Activated CD8-positive, alpha-beta memory T cell treated with anti-CD3 and anti-CD28 coated beads, Interleukin-2, amount 50 U/mL, for 1 hour (primary cell): ENCODE data around the gene MATN3.

Experiments
- DNase-seq: peaks from one replicate; pipeline ENCODE4 v3.0.0-alpha.2; 2020; ENCODE audit errors: extremely low read depth

The MATN3 gene

DNA sequence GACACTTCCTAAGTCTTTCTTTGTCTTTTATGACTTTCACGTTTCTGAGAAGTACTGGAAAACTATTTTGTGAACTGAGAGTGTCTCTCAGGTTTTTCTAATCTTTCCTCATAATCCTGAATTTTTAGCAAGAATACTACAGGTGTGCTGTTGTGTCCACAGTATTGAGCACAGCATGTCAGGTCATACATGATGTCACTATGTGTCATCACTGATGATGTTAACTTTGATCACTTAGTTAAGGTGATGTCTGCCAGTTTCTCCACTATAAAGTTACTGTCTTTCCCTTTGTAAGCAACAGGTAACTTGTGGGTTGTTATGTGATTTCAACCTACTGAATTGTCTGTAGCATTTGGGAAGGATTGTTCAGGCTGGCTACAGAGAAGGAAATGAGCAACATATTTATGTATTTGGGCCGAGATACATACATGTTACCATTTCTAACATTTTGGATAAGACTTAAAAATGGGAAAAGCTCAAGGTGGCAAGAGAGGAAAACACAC is 11.1 kb downstream of the MATN3 start:
- no peak for DNase-seq

GRCh38 chr2:19993731-19994130 is 18.7 kb downstream of the MATN3 start:
- DNase-seq: no peak

DNA sequence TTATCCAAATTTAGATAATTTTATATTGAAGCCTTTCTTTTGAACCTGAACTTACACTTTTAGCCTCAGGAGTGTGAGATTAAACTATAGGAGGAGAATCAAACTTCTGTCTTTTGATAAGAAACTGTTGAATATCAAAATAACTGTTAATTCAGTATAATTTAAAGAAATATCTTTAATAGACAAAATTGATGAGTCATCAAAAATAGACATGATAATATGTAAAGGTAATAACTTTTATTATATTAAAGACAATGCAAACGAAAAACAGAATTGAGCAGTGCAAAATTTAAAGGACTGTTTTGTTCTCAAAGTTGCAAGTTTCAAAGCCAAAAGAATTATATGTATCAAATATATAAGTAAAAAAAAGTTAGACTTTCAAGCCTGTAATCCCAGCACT is 20.6 kb downstream of the MATN3 start:
- DNase-seq: no peak

- no peak for DNase-seq
Observed at GRCh38 chr2:19990416-19990728, 22.1 kb downstream of the MATN3 start.

DNA sequence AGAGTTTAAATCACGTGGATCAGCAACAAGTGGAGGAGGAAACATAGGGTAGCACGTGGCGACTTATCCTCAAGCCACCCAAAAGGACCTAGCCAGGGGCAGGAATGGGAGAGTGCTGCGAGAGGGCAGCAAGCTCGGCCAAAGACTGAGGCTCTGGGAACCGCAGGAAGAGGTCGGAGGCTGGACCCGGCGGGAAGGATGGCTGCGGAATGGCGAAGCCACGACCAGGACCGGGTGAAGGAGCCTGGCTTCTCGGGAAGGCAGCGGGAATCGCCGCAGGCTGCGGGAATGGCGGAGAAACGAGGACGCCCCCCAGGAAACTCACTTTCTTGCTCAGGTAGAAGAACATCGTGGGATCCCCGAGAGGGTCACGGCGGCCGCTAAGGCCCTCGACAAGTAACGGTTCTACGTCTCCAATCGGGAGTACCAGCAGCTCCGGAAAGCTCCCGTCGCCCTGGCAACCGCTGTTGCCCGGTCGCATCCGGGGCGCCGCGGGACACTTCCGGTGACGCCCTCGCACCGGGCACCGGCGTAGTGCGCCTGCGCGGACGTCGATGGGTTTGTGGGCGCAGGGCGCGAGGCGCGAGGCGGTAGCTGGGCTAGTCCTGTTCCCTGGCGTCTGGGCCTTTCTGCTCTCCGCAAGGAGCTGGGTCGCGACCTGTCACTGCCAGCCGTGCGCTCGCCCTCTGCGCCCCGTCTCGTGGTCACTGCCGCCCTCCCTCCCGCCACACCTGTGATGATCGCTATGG is 22.6 kb downstream of the MATN3 start, which contains the start of gene WDR35:
WDR35 (minus strand) TSS at position 439 of the 749 bp plus-strand sequence; CDS start at position 349, 90 bp downstream.
- peak; percentile 65 for DNase-seq

DNA sequence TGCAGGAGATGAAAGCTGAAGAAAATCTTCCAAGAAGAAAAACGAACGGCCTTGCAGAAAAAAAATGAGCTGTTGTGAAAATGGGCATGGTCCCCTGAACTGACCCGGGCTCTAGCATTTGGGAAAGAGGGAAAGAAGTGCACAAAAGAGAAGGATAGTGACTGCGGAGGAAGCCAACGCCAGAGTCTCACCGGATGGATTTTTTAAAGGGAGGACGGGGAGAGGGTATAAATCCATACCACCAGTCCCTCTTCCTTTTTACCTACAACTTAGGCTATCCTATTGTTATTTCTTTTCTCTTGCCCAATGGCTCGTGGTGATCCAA is 23.2 kb downstream of the MATN3 start:
- DNase-seq: no peak

DNA sequence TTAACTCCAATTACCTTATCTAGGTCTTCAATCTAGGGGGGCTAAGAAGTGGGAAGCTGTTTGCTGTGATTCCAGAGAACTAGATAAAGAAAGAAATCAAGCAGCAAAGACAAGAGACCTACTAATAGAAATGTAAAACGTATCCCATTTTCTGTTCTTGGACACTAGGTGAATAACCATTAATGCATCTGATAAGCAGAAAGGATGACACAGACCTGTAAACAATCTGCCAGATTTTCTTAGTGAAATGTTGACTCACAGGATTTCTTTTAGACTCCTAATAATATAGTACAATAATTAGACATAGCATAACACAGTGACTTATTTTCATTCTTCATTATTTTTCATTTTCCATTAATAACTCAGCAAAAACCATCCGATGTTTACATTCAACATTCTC is 23.9 kb downstream of the MATN3 start:
- no peak for DNase-seq

- DNase-seq: no peak
Observed at GRCh38 chr2:19987936-19988335, 24.5 kb downstream of the MATN3 start.

DNA sequence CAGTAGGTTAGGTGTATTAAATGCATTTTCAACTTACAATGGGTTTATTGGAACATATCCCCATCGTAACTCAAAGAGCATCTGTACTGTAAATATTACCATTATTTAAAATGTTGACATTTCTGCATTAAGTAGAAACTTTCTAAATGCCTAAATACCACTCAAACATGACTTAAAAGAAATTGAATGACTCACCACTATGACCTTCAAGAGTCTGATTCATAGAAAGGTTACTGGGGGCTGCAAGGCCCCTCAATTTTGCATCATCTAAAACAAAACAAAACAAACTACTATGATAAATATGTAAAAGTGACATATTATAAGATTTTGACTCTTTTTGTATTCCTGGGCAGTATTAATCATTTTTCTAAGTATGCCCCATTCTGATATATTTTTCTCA is 30.2 kb downstream of the MATN3 start:
- no peak for DNase-seq

GRCh38 chr2:19979932-19980331 is 32.5 kb downstream of the MATN3 start:
- no peak for DNase-seq

GRCh38 chr2:19973466-19973865 is 39.0 kb downstream of the MATN3 start:
- DNase-seq: no peak

DNA sequence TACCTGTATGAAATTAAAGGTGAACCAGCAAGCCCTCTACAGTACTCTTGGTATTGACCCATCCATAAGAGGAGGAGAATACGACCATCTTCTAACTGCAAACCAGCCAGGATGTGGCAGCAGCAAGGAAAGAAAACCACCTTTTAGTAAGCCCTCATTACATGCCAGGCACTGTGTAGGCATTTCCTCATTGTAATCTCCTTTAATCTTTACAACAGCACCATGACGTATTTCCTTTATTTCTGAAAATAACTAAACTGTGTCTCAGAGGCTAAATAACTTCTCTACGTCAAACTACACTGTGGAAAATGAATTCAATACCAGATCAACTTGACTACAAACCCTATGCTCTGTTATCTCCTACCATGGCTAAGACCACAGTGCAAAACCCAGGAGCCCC is 40.8 kb downstream of the MATN3 start:
- no peak for DNase-seq

DNA sequence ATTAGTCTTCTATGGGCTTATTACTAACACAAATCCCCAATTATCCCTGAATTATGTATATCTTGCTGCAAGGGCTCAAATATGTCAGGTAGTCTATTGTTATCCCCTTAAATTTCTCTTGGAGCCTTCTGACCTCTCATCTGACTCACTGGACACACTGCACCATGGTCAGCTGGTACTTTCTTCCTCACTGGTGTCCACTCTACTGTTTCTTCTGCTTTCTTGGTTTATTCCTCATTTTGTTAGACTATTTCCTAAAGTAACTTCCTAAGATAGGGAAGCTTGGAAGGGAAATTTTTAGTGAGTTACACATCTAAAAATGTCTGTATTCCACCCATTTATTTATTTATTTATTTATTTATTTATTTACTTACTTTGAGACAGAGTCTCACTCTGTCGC is 49.1 kb downstream of the MATN3 start:
- DNase-seq: no peak

- peak; percentile 12 for DNase-seq
Observed at GRCh38 chr2:19955544-19956422, 56.7 kb downstream of the MATN3 start.

DNA sequence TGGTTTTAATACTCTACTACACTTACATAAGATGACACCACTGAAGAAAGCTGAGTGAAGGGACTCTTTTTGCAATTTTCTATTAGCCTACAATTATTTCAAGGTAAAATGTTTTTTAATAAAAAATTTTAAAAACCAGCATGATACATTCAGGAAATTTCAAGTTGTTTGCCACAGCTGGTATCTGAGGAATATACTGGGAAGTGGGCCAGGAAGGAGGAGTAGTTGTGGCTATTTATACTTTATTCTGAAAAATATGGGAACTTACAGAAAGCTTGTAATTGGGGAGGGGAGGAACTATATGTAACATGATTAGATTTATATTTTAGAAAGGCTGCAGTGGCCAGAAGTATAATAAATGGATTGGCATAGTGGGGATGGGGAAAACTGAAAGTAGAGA is 63.4 kb downstream of the MATN3 start:
- DNase-seq: no peak

DNA sequence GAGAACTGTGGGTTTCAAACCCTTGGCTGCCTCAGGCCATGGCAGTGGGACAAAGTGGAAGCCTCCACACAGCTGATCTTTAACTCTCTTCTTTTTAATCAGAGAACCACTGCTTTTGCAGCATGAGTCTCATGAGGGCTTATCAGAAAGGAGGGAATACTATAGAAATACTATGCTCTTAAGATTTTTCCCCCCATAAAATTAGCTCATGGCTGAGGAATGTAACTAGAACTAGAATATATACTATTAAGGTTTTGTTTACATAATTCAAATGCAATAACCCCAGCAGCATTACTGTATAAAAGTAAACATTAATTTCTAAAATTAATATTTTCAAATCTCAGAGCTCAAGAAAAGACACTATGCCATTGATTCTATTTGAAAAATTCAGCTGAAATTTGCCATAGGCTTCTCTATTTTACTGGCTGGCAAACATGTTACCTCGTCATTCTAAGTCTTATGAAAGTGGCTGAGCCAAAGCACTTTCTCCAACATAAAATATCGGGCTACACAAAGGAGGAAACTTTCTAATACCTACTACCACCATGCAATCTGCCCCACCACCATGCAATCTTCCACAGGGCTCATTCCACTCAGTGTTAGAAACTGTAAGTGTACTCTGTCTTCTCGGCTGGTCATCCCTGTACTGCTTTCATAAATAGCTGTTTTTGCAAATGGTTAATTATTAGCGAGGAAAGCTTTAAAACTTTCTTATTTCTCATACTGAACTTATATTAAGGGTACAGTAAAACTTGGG is 65.1 kb downstream of the MATN3 start:
- DNase-seq: no peak

DNA sequence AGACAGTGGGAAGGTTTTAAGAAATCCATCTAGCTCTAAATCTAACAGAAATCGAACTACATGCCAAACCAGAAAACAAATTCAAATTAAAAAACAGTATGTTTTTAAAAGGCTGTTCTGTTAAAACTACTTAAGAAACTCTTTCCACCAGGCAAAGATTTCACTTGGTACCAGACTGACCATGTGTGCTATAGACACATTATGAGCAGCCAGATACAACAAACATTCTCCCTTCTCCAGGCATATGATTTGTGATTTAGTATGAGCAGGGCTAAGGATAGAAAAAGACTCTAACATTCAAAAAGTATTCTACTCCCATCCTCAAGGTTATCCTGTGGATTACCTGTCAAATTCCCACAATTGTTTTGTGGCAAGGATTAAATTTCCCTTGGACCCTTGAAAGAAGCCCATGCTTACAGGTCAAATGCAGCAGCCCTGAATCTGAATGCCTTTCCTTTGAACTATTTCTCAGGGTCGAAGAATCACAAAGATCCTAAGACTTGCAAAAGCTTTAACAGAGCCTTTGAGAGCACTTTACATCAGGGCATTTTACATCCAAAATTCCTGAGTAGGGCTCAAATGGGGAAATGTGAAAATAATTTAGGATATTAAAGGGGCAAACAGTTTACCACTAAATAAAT is 68.1 kb downstream of the MATN3 start:
- no peak for DNase-seq

DNA sequence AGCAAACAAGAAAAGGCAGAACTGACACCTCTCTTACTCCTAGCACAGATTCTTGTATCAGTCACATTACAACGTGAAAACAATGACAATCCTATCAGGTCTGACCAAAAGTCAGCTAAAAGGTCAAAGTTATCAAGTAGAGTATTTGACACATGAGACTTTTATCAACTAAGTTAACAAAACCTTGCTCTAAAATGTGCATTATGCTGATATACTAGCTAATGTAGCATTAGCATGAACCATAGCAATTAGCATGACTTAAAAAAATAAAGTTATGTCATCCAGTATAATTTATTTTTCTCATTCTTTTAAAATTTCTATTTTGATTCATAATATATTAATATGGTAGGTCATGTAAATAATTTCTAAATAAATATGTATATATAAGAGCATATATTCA is 69.3 kb downstream of the MATN3 start:
- no peak for DNase-seq

DNA sequence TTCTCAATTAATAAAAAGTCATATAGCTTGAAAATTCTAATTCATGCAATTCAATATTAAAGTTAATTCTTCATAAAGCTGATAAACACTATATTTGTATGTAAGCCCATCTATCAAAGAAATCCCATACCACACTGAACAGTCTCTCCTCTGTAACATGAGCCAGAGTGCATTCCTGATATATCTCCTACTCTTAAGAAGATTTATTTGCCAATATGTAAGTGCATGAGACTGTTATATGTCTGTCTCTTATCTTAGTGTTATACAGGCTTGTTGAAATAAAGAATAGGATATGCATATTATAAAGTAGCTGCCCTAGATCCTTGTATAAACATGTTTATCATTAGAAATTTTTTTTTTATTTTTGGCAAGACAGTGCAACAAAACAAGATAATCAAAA is 70.3 kb downstream of the MATN3 start:
- DNase-seq: no peak
